Activated naive CD4-positive, alpha-beta T cell treated with anti-CD3 and anti-CD28 coated beads, Interleukin-2, amount 10 ng/mL, durations not matched to agents 7 days and 5 days (primary cell): Measurements from ENCODE around the gene PPP1R15A.

Experiments used
- CTCF ChIA-PET: fragments of 350-600 bp; sonication (Branson Sonifier 250); formaldehyde crosslinking; loops from one replicate; lab custom pipeline; 2021; ENCODE audit warnings: antibody characterized with exemption; lab: Charles Lee
- DNase-seq: peaks from one replicate; pipeline ENCODE4 v3.0.0-alpha.2; 2020
- H3K27ac Mint-ChIP-seq: one replicate; pipeline ENCODE4 v1.8.0; 2021; ENCODE audit warnings: mild to moderate bottlenecking, moderate library complexity, mixed read lengths
- H3K27me3 Mint-ChIP-seq: one replicate; pipeline ENCODE4 v1.8.0; 2021; ENCODE audit warnings: mild to moderate bottlenecking, mixed read lengths
- H3K36me3 Mint-ChIP-seq: one replicate; pipeline ENCODE4 v1.8.0; 2021; ENCODE audit warnings: mixed read lengths
- H3K4me1 Mint-ChIP-seq: one replicate; pipeline ENCODE4 v1.8.0; 2021; ENCODE audit warnings: mixed read lengths
- H3K4me3 Mint-ChIP-seq: one replicate; pipeline ENCODE4 v1.8.0; 2021; ENCODE audit warnings: mild to moderate bottlenecking, moderate library complexity, mixed read lengths
- H3K9me3 Mint-ChIP-seq: one replicate; pipeline ENCODE4 v1.8.0; 2021; ENCODE audit warnings: mixed read lengths

Gene PPP1R15A

DNA sequence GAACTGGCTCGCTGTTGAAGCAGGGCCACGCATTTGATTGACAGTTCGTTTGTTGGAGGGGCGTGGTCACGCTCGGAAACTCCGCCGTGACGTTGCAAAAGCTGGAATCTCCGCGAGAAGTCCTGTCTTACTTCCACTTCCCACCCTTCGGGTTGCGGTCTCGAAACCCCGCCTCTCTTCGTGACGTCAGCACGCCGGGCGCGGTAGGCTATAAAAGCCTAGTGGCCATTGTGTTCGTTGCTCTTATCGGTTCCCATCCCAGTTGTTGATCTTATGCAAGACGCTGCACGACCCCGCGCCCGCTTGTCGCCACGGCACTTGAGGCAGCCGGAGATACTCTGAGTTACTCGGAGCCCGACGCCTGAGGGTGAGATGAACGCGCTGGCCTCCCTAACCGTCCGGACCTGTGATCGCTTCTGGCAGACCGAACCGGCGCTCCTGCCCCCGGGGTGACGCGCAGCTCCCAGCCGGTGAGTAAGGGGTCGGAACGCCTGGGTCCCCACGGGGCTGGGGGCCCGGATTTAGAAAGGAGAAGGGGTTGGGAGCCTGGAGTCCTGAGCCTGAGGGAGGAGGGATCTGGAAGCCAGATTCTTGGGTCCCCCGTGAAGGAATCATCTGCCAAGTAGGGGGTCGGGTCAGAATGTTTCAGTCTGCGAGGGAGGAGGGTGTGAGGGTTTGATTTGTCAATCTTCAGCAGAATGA is at the start of gene PPP1R15A:
Gene PPP1R15A (plus strand): TSS at position 240 of the 702 bp plus-strand sequence. CDS start 813 bp downstream, outside the sequence.
- CTCF ChIA-PET, result interaction anchor here (2.2 kb wide), 1 partner anchor 98 kb away, joined by 6 read pairs; no protein-coding TSS in a partner anchor
- Mint-ChIP-seq H3K27ac (peak within 1 kb of the TSS; percentile 99), H3K27me3 (peaks cover 26% of the 10 kb centered on the region), H3K4me3 (peak within 1 kb of the TSS; percentile 98), H3K36me3 (peaks cover 35% of the 10 kb centered on the region), H3K9me3 (no peaks in the 10 kb centered on the region), H3K4me1 (peaks cover 48% of the 10 kb centered on the region)
- peak; percentile 98 for DNase-seq

DNA sequence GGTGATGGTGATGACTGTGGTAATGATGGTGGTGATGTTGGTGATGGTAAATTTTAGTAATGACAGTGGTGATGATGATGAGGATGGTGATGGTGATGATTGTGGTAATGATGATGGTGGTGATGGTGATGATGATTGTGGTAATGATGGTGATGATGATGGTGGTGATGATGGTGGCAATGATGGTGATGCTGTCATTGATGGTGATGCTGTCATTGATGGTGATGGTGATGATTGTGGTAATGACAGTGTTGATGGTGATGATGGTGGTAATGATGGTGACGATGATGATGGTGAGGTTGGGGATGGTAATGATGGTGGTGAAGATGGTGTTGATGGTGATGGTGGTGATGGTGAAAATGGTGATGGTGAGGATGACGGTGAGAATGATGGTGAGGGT is 49.7 kb upstream of the PPP1R15A start:
- no peaks in the 10 kb centered on the region for H3K9me3 Mint-ChIP-seq
- H3K4me1 Mint-ChIP-seq, result no peaks in the 10 kb centered on the region

DNA sequence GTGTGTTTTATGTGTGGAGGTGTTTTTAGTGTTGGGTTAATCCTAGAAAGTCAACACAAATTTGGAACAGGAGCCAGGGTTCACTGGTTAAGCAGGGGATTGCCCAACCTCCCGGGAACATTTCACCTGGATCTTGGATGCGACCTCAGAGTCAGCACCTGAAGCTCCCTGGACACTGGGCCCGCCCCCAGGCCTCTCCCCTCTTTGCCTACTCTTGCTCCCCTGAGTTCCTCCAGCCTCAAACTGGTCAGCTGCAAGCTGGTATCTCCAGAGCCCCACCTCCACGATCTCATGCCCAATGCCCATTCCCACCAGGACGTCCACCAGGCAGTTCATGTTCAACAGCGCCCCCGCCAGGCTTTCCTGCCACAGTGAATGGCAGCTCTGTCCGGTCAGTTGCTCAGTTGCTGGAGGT is 45.6 kb upstream of the PPP1R15A start:
- Mint-ChIP-seq H3K4me1 (no peaks in the 10 kb centered on the region), H3K27ac (no peak overlapping the region), H3K4me3 (no peak overlapping the region), H3K9me3 (no peaks in the 10 kb centered on the region), H3K27me3 (peaks cover 13% of the 10 kb centered on the region), H3K36me3 (no peaks in the 10 kb centered on the region)
- CTCF ChIA-PET, result interaction anchor here (1.7 kb wide), 2 partner anchors 17 to 39 kb away, joined by 6 to 8 read pairs; no protein-coding TSS in a partner anchor
- DNase-seq, result no peak

More for the DNA sequence above, 49.7 kb upstream of the PPP1R15A start:
- Mint-ChIP-seq H3K27me3 (peaks cover 14% of the 10 kb centered on the region), H3K36me3 (no peaks in the 10 kb centered on the region), H3K27ac (no peak overlapping the region), H3K4me3 (no peak overlapping the region)
- DNase-seq, result no peak
- CTCF ChIA-PET, result no interaction called here

DNA sequence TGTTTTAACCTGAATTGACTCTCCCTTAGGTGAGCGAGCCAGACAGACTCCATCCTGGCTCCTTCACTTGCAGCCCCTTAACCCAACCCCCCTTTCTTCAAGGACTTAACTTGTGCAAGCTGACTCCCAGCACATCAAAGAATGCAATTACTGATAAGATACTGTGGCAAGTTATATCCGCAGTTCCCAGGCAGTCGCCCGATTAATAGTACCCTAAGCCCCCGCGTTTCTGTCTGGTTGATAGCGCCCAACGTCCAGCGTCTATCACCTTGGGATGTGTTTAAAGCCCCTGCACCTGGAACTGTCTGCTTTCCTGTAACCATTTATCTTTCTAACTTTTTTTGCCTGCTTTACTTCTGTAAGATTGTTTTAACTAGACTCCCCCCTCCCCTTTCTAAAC is 42.1 kb upstream of the PPP1R15A start:
- Mint-ChIP-seq H3K4me1 (no peaks in the 10 kb centered on the region), H3K4me3 (no peak overlapping the region), H3K27me3 (peaks cover 15% of the 10 kb centered on the region), H3K36me3 (no peaks in the 10 kb centered on the region), H3K9me3 (no peaks in the 10 kb centered on the region), H3K27ac (no peak overlapping the region)
- DNase-seq, result no peak
- CTCF ChIA-PET, result interaction anchor here (1.0 to 2.2 kb wide), 3 partner anchors 12 to 34 kb away, joined by 3 to 11 read pairs (median 8); no protein-coding TSS in a partner anchor

DNA sequence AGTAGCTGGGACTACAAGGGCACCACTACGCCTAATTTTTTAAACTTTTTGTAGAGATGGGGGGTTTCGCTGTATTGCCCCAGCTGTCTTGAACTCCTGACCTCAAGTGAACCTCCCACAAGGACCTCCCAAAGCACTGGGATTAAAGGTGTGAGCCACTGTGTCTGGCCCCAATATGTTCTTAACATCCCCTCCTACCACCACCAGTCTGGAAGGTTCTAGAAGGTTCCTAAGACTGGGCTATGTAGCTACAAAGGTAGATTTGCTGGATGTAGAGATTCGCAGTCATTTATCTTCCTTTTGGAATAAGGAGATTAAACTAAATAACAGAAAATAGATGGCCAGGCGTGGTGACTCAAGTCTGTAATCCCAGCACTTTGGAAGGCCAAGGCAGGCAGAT is 41.3 kb upstream of the PPP1R15A start:
- Mint-ChIP-seq H3K27ac (no peak overlapping the region), H3K36me3 (no peaks in the 10 kb centered on the region), H3K4me3 (no peak overlapping the region), H3K9me3 (no peaks in the 10 kb centered on the region), H3K27me3 (peaks cover 16% of the 10 kb centered on the region), H3K4me1 (peaks cover 6% of the 10 kb centered on the region)
- CTCF ChIA-PET, result interaction anchor here (0.6 to 2.2 kb wide), 3 partner anchors 11 to 35 kb away, joined by 3 to 11 read pairs (median 8); no protein-coding TSS in a partner anchor
- DNase-seq, result no peak

DNA sequence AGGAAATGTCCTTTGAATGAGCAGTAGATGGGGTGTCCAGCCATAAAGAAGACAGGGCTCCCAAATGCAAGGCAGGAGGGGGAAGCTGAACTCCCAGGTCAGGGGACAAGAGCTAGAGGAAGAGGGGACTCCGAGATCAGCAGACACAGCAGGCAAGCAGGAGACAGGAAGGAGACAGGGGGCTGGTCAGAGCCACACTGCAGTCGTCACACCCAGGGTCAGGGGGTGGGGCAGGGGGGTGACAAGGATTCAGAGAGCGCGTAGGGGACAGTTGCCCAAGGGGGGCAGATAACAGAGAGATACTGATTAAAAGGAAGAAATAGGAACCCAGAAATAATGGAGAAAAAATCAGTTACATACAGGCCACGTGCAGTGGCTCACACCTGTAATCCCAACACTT is 39.2 kb upstream of the PPP1R15A start:
- Mint-ChIP-seq H3K27me3 (peaks cover 29% of the 10 kb centered on the region), H3K4me3 (no peak overlapping the region), H3K9me3 (no peaks in the 10 kb centered on the region), H3K27ac (no peak overlapping the region), H3K4me1 (peaks cover 23% of the 10 kb centered on the region), H3K36me3 (no peaks in the 10 kb centered on the region)
- CTCF ChIA-PET, result interaction anchor here (1.0 to 1.6 kb wide), 3 partner anchors 45 to 187 kb away, joined by 3 to 4 read pairs (median 4); partner anchors contain the start of gene CA11
- no peak for DNase-seq

DNA sequence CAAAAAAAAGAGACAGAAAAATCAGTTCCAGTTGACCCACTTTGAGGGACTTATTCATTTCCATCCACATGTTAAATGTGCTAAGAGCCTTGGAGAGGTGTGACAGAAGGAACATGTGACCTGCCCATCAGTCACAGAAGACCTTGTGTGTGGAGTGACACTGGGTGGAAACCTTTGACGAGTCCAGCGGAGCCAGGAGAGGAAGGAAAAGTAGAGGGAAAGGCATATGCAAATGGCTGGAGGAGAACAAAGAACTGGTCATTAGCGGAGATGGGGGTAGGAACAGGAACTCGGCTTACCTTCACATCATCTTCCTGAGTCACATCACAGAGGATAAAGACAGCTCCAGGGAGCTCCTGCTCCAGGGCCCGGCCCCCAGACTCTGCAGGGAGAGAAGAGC is 38.2 kb upstream of the PPP1R15A start:
- peaks cover 29% of the 10 kb centered on the region for H3K27me3 Mint-ChIP-seq
- H3K27ac Mint-ChIP-seq, result no peak overlapping the region
- H3K4me1 Mint-ChIP-seq, result peaks cover 23% of the 10 kb centered on the region
- DNase-seq, result no peak
- no peaks in the 10 kb centered on the region for H3K9me3 Mint-ChIP-seq
- no peak overlapping the region for H3K4me3 Mint-ChIP-seq
- no peaks in the 10 kb centered on the region for H3K36me3 Mint-ChIP-seq
- CTCF ChIA-PET, result interaction anchor here (0.9 to 1.6 kb wide), 3 partner anchors 8 to 46 kb away, joined by 4 to 5 read pairs (median 4); no protein-coding TSS in a partner anchor

DNA sequence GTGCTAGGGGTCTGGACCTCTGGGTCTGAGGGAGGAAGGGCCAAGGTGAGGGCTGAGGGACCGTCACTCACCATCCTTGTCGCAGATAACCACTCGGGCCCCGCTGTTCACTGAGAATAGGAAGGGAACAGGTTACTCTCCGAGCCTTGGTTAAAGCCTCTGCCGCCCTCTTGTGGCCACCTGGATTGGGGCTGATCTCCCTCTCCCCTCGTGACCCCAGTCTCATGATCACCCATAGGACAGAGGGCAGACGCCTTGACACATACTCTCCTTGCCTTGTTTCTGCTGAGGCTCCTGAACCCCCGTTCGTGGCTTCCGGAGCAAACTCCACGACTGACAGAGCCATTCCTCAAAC is 36.5 kb upstream of the PPP1R15A start:
- peak; percentile 96 for DNase-seq
- Mint-ChIP-seq H3K27me3 (peaks cover 26% of the 10 kb centered on the region), H3K4me1 (peaks cover 23% of the 10 kb centered on the region), H3K36me3 (no peaks in the 10 kb centered on the region), H3K27ac (peak overlapping the region; percentile 77), H3K9me3 (no peaks in the 10 kb centered on the region), H3K4me3 (peak overlapping the region; percentile 76)
- CTCF ChIA-PET, result interaction anchor here (0.7 to 2.2 kb wide), 8 partner anchors 38 to 191 kb away, joined by 3 to 23 read pairs (median 4); no protein-coding TSS in a partner anchor

DNA sequence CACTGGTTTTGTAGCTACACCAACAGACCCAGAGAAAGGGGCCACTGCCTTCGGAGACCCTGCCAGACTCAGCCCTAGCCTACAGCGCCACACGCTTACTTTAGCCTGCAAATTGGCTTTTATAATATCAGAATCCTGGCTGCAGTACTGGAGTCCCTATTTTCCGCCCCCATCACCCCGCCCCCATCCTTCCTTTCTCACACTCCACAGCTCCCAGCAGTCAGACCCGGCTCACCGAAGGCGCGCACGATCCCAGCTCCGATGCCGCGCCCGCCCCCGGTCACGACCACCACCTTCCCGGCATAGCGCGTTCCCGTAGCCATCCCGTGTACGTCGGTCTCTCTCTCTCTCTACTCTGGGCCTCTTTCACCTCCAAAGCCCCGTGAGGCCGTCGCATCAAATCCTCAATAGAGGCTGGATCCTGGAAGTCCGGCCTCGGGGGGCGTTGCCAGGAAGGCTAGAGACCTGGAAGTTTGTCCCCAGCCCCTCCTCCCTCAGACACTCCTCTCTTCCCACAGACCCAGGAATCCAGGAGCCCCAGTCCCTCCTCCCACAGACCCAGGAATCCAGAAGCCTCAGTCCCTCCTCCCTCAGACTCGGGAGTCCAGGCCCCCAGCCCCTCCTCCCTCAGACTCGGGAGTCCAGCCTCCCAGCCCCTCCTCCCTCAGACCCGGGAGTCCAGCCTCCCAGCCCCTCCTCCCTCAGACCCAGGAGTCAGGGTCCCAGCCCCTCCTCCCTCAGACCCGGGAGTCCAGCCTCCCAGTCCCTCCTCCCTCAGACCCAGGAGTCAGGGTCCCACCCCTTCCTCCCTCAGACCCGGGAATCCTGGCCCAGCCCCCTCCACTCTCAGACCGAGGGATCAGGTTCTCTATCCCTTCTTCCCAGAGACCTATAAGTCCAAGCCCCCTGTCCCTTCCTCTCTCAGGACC is 35.9 kb upstream of the PPP1R15A start, which contains the start of gene HSD17B14:
Gene HSD17B14 (minus strand): TSS at position 403 of the 929 bp plus-strand sequence. CDS start 80 bp downstream, at position 323.
- Mint-ChIP-seq H3K27ac (peak within 1 kb of the TSS; percentile 77), H3K27me3 (peaks cover 26% of the 10 kb centered on the region), H3K36me3 (no peaks in the 10 kb centered on the region), H3K9me3 (no peaks in the 10 kb centered on the region), H3K4me1 (peaks cover 23% of the 10 kb centered on the region), H3K4me3 (peak within 1 kb of the TSS; percentile 76)
- CTCF ChIA-PET, result interaction anchor here (0.6 to 2.2 kb wide), 13 partner anchors 8 to 191 kb away, joined by 3 to 23 read pairs (median 4); no protein-coding TSS in a partner anchor
- peak; percentile 34 for DNase-seq

DNA sequence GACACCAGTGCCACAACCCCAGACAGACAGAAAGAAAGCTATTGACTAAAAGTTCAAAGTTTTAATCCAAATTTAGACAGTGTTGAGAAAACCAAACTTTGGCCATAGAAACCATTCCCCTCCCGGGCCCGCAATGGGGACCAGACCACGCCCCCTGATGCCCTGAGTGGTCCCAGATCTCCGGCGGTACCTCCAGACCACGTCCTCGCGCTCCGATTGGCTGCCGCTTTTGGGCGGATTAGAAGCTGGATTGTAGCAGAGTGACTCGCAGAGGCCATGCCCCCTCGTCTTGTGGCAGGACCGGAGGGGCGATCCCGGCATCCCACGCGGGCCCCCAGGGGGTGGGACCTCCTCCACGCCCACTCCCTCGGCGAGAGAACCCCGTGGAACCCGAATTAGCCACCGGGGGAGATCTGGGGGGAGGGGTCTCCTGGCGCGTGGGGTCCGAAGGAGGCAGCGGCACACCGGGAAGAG is 35.1 kb upstream of the PPP1R15A start:
- H3K27ac Mint-ChIP-seq, result peak overlapping the region; percentile 14
- peak overlapping the region; percentile 68 for H3K4me3 Mint-ChIP-seq
- DNase-seq, result peak; percentile 80
- CTCF ChIA-PET, result interaction anchor here (0.8 to 2.2 kb wide), 6 partner anchors 9 to 186 kb away, joined by 3 to 23 read pairs (median 6); no protein-coding TSS in a partner anchor
- peaks cover 23% of the 10 kb centered on the region for H3K4me1 Mint-ChIP-seq
- H3K27me3 Mint-ChIP-seq, result peaks cover 25% of the 10 kb centered on the region
- no peaks in the 10 kb centered on the region for H3K9me3 Mint-ChIP-seq
- no peaks in the 10 kb centered on the region for H3K36me3 Mint-ChIP-seq

DNA sequence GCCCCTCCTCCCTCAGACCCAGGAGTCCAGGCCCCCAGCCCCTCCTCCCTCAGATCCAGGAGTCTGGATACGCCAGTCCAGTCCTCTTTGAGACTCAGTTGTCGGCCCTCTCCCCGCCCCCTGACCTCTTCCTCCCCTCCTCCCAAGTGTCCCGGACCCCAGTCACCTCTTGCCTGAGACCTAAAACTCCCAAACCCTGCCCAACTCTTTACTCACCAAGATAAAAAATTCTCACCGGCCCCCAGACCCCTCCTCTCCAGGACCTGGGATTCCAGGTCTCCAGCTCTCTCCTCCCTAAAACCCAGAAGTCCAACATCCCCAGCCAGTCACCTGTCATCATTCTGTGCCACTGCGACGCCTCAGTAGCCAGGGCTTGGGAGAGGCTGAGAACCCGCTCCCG is 34.5 kb upstream of the PPP1R15A start:
- H3K36me3 Mint-ChIP-seq, result no peaks in the 10 kb centered on the region
- no peak overlapping the region for H3K4me3 Mint-ChIP-seq
- peaks cover 22% of the 10 kb centered on the region for H3K27me3 Mint-ChIP-seq
- CTCF ChIA-PET, result interaction anchor here (1.0 to 9.5 kb wide), 6 partner anchors 42 to 187 kb away, joined by 4 to 176 read pairs (median 10); no protein-coding TSS in a partner anchor
- no peak for DNase-seq
- H3K4me1 Mint-ChIP-seq, result peaks cover 24% of the 10 kb centered on the region
- peak overlapping the region; percentile 21 for H3K27ac Mint-ChIP-seq
- H3K9me3 Mint-ChIP-seq, result no peaks in the 10 kb centered on the region

DNA sequence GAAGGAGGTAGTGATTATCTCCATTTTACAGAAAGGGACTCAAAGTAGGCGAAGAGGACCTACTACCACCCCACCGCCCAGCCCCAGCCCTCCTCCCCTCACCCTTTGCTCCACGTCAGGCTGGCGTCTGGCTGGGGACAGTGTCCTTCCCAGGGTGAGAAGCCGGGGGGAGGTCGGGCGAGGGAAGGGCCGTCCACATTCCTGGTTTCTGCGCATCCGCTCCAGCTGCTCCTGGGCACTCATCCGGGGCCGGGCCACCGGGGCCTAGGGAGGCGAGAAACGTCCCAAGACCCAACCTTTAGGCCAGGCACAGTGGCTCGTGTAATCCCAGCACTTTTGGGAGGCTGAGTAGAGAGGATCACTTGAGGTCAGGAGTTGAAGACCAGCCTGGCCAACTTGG is 31.2 kb upstream of the PPP1R15A start:
- H3K27me3 Mint-ChIP-seq, result peaks cover 16% of the 10 kb centered on the region
- CTCF ChIA-PET, result interaction anchor here (1.3 to 9.5 kb wide), 8 partner anchors 10 to 195 kb away, joined by 3 to 176 read pairs (median 5); partner anchors contain the start of gene CA11
- H3K36me3 Mint-ChIP-seq, result no peaks in the 10 kb centered on the region
- no peaks in the 10 kb centered on the region for H3K9me3 Mint-ChIP-seq
- H3K4me1 Mint-ChIP-seq, result peaks cover 20% of the 10 kb centered on the region
- H3K4me3 Mint-ChIP-seq, result no peak overlapping the region
- H3K27ac Mint-ChIP-seq, result no peak overlapping the region
- DNase-seq, result no peak

DNA sequence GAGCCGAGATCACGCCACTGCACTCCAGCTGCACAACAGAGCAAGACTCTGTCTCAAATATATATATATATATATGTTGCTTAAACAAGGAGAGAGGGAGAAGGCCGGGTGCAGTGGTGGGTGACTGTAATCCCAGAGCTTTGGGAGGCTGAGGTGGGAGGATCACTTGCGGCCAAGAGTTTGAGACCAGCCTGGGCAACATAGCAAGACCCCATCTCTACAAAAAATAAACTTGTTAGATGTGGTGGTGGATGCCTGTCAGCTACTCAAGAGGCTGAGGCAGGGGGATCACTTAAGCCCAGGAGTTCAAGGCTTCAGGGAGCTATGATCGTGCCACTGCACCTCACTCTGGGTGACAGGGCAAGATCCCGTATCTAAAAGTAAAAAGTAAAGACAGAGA is 30.6 kb upstream of the PPP1R15A start:
- H3K27ac Mint-ChIP-seq, result no peak overlapping the region
- peaks cover 15% of the 10 kb centered on the region for H3K4me1 Mint-ChIP-seq
- no peak overlapping the region for H3K4me3 Mint-ChIP-seq
- no peak for DNase-seq
- H3K9me3 Mint-ChIP-seq, result no peaks in the 10 kb centered on the region
- peaks cover 11% of the 10 kb centered on the region for H3K27me3 Mint-ChIP-seq
- no peaks in the 10 kb centered on the region for H3K36me3 Mint-ChIP-seq
- CTCF ChIA-PET, result interaction anchor here (1.1 to 9.5 kb wide), 15 partner anchors 8 to 233 kb away, joined by 3 to 176 read pairs (median 5); partner anchors contain the start of gene CA11
